OCI-LY3 (cell line): Measurements from ENCODE around the gene KRTAP12-1.

Source experiments
- CTCF ChIP-seq: fragments of 200-600, 300-600 bp; sonication (generic); IDR thresholded peaks from 2 replicates; pipeline ENCODE4 v1.5.1; 2014; ENCODE audit warnings: antibody characterized with exemption, low read length, low read depth
- EZH2phosphoT487 ChIP-seq: fragments of 200-600 bp; shearing (Covaris generic); IDR thresholded peaks from 2 replicates; pipeline ENCODE4 v1.6.1; 2018; ENCODE audit warnings: antibody characterized with exemption, mixed run types, low read depth

DNA sequence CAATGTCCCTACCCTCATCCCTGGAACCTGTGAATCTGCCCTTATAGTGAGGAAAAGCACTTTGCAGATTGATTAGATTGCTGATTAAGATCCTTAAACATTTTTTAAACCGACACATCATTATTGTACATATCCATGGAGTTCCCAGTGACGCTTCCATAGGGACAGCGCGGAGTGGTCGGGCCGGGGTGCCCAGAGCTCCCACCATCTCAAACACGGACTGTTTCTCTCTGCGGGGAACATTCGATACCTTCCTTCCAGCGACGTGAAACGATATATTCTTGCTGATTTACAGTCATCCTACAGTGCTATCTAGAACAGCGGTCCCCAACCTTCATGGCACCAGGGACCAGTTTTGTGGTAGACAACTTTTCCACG, 19.0 kb upstream of the KRTAP12-1 start:
- no peak for TF ChIP-seq CTCF
- no peak for TF ChIP-seq EZH2phosphoT487
